ENCODE results near the gene MAEA.

- TF ChIP-seq CTCF (IDR thresholded peaks at IDR 0.05; ENCODE audit: poor library complexity) (no peak), EZH2 (IDR thresholded peaks at IDR 0.05; ENCODE audit: borderline replicate concordance) (no peak), EZH2phosphoT487 (IDR thresholded peaks at IDR 0.05; ENCODE audit: low read depth, severe bottlenecking, unreplicated experiment) (no peak)
These were observed 49.2 kb downstream of the MAEA start for GRCh38 chr4:1338752-1339414.
